B cell (primary cell): Measurements from ENCODE around the gene MAPK1. TPM values are rescaled to one million over a fixed set of nuclear protein-coding genes. Genes with fewer than 3 reads are reported as not detected.

Experiments used
- ATAC-seq: fragments of 200-7000 bp; cut with Tn5 transposase; one replicate; pipeline ENCODE4 v1.10.0; 2021; ENCODE audit warnings: low read depth, mild to moderate bottlenecking, moderate number of reproducible peaks, moderate library complexity
- CTCF ChIA-PET: fragments of 350-600 bp; sonication (Branson Sonifier 250); formaldehyde crosslinking; loops from one replicate; lab custom pipeline; 2021; ENCODE audit warnings: antibody characterized with exemption, inconsistent platforms; lab: Charles Lee
- POLR2A ChIA-PET: fragments of 350-600 bp; sonication (Branson Sonifier 250); formaldehyde crosslinking; loops from one replicate; lab custom pipeline; 2021; ENCODE audit warnings: antibody characterized with exemption; lab: Charles Lee
- DNase-seq: peaks from one replicate; pipeline ENCODE4 v3.0.0; 2013
- H2AFZ ChIP-seq: 2 replicates; pipeline ENCODE4 v1.6.1; 2012; ENCODE audit warnings: mild to moderate bottlenecking, low read depth, low read length; ENCODE audit not compliant: insufficient read depth, poor library complexity, severe bottlenecking
- H3K27ac ChIP-seq, 2 donors: 1 replicate in 1 of 2; 2 replicates in 1 of 2; pipeline ENCODE4 v1.5.1; 2012 to 2013; ENCODE audit warnings: low read length in 2 of 2, mild to moderate bottlenecking in 2 of 2, moderate library complexity in 1 of 2
- H3K27me3 ChIP-seq, 4 experiments: fragments of 200-600 bp in 1 of 4; sonication (generic) in 1 of 4; replicated peaks in 1 of 4; 1 replicate in 2 of 4; 2 replicates in 2 of 4; pipeline versions ENCODE4 v1.6.1 to v1.7.0; 2013 to 2016; ENCODE audit warnings: low read length in 3 of 4, mild to moderate bottlenecking in 2 of 4, mixed read lengths in 1 of 4, moderate library complexity in 1 of 4; ENCODE audit not compliant: insufficient read depth in 4 of 4, control insufficient read depth in 3 of 4; ENCODE audit errors: control extremely low read depth in 1 of 4
- H3K36me3 ChIP-seq, 2 experiments: replicated peaks in 1 of 2; 1 replicate in 1 of 2; 2 replicates in 1 of 2; pipeline versions ENCODE4 v1.6.1 to v1.7.1; 2013; ENCODE audit warnings: low read length in 1 of 2; ENCODE audit not compliant: insufficient read depth in 2 of 2, control insufficient read depth in 1 of 2; ENCODE audit errors: control extremely low read depth in 1 of 2, extremely low read depth in 1 of 2
- H3K4me1 ChIP-seq, 2 donors: fragments of 200-600 bp in 1 of 2; sonication (generic) in 1 of 2; 1 replicate in 1 of 2; 2 replicates in 1 of 2; pipeline versions ENCODE4 v1.5.1 to v1.6.1; 2013 to 2017; ENCODE audit warnings: low read length in 2 of 2; ENCODE audit not compliant: control insufficient read depth in 2 of 2, insufficient read depth in 2 of 2
- H3K4me2 ChIP-seq: replicated peaks from 2 replicates; pipeline ENCODE3; 2012; ENCODE audit warnings: mild to moderate bottlenecking, low read depth, low read length; ENCODE audit not compliant: poor library complexity, severe bottlenecking
- H3K4me3 ChIP-seq, 5 experiments: fragments of 200-600 bp in 1 of 5; sonication (generic) in 1 of 5; 1 replicate in 3 of 5; 2 replicates in 2 of 5; pipeline versions ENCODE4 v1.5.1 to v1.7.0; 2011 to 2016; ENCODE audit warnings: low read length in 4 of 5, mild to moderate bottlenecking in 4 of 5, low read depth in 2 of 5, control low read depth in 1 of 5, moderate library complexity in 1 of 5; ENCODE audit not compliant: insufficient read depth in 1 of 5; ENCODE audit errors: control extremely low read depth in 1 of 5, extremely low read depth in 1 of 5
- H3K79me2 ChIP-seq: fragments of 200-600 bp; sonication (generic); one replicate; pipeline ENCODE4 v1.6.0; 2016; ENCODE audit warnings: low read length; ENCODE audit not compliant: control insufficient read depth, insufficient read depth
- H3K9ac ChIP-seq: fragments of 200-600 bp; sonication (generic); 2 replicates; pipeline ENCODE4 v1.6.1; 2017; ENCODE audit warnings: mild to moderate bottlenecking, low read length, moderate library complexity
- H3K9me3 ChIP-seq, 3 donors: one replicate each; pipeline versions ENCODE4 v1.6.1 to v1.7.1; 2013; ENCODE audit warnings: low read length in 2 of 3; ENCODE audit not compliant: control insufficient read depth in 2 of 3, insufficient read depth in 1 of 3; ENCODE audit errors: control extremely low read depth in 1 of 3
- H4K20me1 ChIP-seq: 2 replicates; pipeline ENCODE4 v1.6.0; 2012; ENCODE audit warnings: mild to moderate bottlenecking, low read length; ENCODE audit not compliant: insufficient read depth, control insufficient read depth, poor library complexity, severe bottlenecking
- H3K27ac Mint-ChIP-seq: one replicate; pipeline ENCODE4 v1.8.0; 2021; ENCODE audit warnings: mixed read lengths
- H3K27me3 Mint-ChIP-seq: one replicate; pipeline ENCODE4 v1.8.0; 2021; ENCODE audit warnings: mixed read lengths
- H3K4me1 Mint-ChIP-seq: one replicate; pipeline ENCODE4 v1.8.0; 2021; ENCODE audit warnings: mixed read lengths
- H3K4me3 Mint-ChIP-seq: one replicate; pipeline ENCODE4 v1.8.0; 2021; ENCODE audit warnings: mixed read lengths
- H3K9me3 Mint-ChIP-seq: one replicate; pipeline ENCODE4 v1.8.0; 2022; ENCODE audit warnings: mixed read lengths; ENCODE audit not compliant: insufficient read depth
- EZH2 ChIP-seq: IDR thresholded peaks from 2 replicates; pipeline ENCODE4 v1.6.1; 2012; ENCODE audit warnings: borderline replicate concordance, low read depth, mild to moderate bottlenecking, moderate library complexity, low read length; ENCODE audit not compliant: insufficient read depth, poor library complexity, severe bottlenecking
- WGBS: methylation state at CpG from one replicate; pipeline ENCODE4 v1.1.5; 2013; ENCODE audit warnings: missing lambda C conversion rate; ENCODE audit not compliant: insufficient coverage; 5-methylcytosine and 5-hydroxymethylcytosine counted together
- intact Hi-C: fragments of 100-400 bp; cut with micrococcal nuclease; formaldehyde crosslinking; loops from one replicate; pipeline ENCODE4 v1.10.0; 2022
- polyA plus RNA-seq: library from polyadenylated mRNA; depleted of rRNA; stranded (reverse); fragments of >200 nt; gene quantifications from 2 replicates; pipeline ENCODE4 v1.2.3, GENCODE V29; 2012
- total RNA-seq, 2 donors: library from RNA; stranded (reverse); fragments of 120-200 nt in 1 of 2; gene quantifications; 1 replicate in 1 of 2; 2 replicates in 1 of 2; pipeline versions ENCODE4 v1.2.3 to v1.2.4, GENCODE V29; 2013 to 2022
- TF ChIP-seq, protein P1 (sequence below): fragments of 200-600 bp; IDR thresholded peaks from one replicate; pipeline ENCODE4 v1.8.0; 2022; ENCODE audit warnings: antibody characterized with exemption, mild to moderate bottlenecking

MAPK1 gene
- total and polyA plus RNA-seq, 2 donors (not counting 1 experiment from before 2014, with no cell fraction given): 24.0 to 155 TPM

DNA sequence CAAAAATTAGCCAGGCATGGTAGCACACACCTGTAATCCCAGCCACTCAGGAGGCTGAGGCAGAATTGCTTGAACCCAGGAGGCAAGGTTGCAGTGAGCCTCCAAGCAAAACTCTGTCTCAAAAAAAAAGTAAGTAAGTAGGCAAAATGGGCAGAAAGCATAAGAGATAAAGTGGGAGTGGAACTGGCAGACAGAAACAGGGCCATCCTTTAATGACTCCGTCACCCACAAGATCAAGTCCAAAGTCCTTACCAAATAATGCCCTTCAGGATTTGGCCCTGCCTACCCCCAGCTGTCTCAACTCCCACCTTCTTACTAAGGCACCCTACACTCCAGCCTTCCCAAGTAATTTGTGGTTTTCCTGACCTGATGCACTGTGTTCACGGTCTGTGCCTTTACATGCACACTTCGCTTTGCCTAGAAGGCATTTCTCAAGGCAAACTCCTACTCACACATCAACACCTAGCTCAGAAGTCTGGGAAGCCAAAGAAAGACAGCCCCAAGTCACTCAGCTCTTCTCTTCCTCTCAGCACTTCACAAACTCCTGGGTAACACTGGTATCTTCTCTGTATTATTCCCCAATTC, 6.1 kb downstream of the MAPK1 start:
- H2AFZ ChIP-seq: no peak overlapping the region
- H3K79me2 ChIP-seq: peaks cover 100% of the 10 kb centered on the region
- peaks cover 64 to 81% of the 10 kb centered on the region in 2 donors for H3K4me1 ChIP-seq
- no peak for DNase-seq
- H3K9me3 ChIP-seq: no peaks in the 10 kb centered on the region
- TF ChIP-seq, protein P1, sequence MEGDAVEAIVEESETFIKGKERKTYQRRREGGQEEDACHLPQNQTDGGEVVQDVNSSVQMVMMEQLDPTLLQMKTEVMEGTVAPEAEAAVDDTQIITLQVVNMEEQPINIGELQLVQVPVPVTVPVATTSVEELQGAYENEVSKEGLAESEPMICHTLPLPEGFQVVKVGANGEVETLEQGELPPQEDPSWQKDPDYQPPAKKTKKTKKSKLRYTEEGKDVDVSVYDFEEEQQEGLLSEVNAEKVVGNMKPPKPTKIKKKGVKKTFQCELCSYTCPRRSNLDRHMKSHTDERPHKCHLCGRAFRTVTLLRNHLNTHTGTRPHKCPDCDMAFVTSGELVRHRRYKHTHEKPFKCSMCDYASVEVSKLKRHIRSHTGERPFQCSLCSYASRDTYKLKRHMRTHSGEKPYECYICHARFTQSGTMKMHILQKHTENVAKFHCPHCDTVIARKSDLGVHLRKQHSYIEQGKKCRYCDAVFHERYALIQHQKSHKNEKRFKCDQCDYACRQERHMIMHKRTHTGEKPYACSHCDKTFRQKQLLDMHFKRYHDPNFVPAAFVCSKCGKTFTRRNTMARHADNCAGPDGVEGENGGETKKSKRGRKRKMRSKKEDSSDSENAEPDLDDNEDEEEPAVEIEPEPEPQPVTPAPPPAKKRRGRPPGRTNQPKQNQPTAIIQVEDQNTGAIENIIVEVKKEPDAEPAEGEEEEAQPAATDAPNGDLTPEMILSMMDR: no peak
- TF ChIP-seq EZH2: no peak
- intact Hi-C loops: no loop called here
- H3K27ac ChIP-seq: peak overlapping the region in 1 of 2 donors; percentile 34
- Mint-ChIP-seq H3K9me3 (no peaks in the 10 kb centered on the region), H3K4me1 (peaks cover 83% of the 10 kb centered on the region), H3K27me3 (no peaks in the 10 kb centered on the region), H3K4me3 (no peak overlapping the region), H3K27ac (peak overlapping the region; percentile 44)
- ChIA-PET POLR2A (no interaction called here), CTCF (no interaction called here)
- H3K9ac ChIP-seq: no peak overlapping the region
- peak overlapping the region; percentile 31 for H3K4me2 ChIP-seq
- ATAC-seq: no peak
- H3K4me3 ChIP-seq: peak overlapping the region in 1 of 5 experiments; percentile 41
- 80% methylated on average over 3 of the region's 3 CpGs for WGBS
- H3K27me3 ChIP-seq: no peaks in the 10 kb centered on the region
- peaks cover 3 to 4% of the 10 kb centered on the region in 2 experiments for H3K36me3 ChIP-seq
- H4K20me1 ChIP-seq: peaks cover 97% of the 10 kb centered on the region

DNA sequence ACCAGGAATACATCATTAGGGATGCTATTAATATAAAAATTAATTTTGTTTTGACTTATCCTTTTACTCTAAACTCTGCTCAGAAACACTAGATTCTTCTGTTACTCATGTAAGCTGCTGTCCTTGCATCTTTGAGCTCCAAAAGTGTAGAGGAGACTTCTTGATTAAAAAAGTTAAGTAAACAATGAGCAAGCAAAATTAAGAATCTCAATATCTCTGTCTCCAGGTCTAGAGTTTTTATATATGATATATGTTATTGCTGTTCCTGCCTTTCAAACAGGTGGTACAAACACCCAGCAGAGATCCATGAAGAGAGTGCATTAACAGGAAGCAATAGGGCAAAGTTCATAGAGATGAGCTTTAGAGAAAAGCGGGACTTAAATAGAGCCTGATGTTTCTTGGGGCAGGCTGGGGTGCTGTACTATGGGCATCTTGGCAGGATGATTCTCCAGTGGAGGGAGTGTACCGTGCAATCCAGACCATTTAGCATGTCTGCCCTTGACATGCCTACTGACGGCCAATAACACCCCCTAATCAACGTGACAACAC, 6.9 kb downstream of the MAPK1 start:
- Histone ChIP-seq H4K20me1 (peaks cover 97% of the 10 kb centered on the region), H3K9ac (no peak overlapping the region)
- WGBS: 100% methylated on average over 1 of the region's 4 CpGs

More for the DNA sequence above, 6.9 kb downstream of the MAPK1 start:
- no peaks in the 10 kb centered on the region for H3K9me3 Mint-ChIP-seq
- ChIA-PET CTCF (no interaction called here), POLR2A (interaction anchor here (1.0 kb wide), 1 partner anchor 26 kb away, joined by 3 read pairs; no protein-coding TSS in a partner anchor)
- TF ChIP-seq EZH2: no peak
- TF ChIP-seq, protein P1: no peak
- intact Hi-C loops: no loop called here
- H3K27me3 ChIP-seq: no peaks in the 10 kb centered on the region
- no peak overlapping the region for H2AFZ ChIP-seq
- H3K27ac ChIP-seq: peak overlapping the region in 1 of 2 donors; percentile 56
- ATAC-seq: no peak
- H3K4me1 ChIP-seq: peaks cover 56 to 77% of the 10 kb centered on the region in 2 donors
- no peak for DNase-seq
- peaks cover 3 to 4% of the 10 kb centered on the region in 2 experiments for H3K36me3 ChIP-seq
- peaks cover 83% of the 10 kb centered on the region for H3K4me1 Mint-ChIP-seq
- peaks cover 100% of the 10 kb centered on the region for H3K79me2 ChIP-seq
- H3K4me2 ChIP-seq: peak overlapping the region; percentile 5
- peak overlapping the region; percentile 21 for H3K27ac Mint-ChIP-seq
- H3K9me3 ChIP-seq: no peaks in the 10 kb centered on the region
- H3K4me3 ChIP-seq: no peak overlapping the region
- no peak overlapping the region for H3K4me3 Mint-ChIP-seq
- no peaks in the 10 kb centered on the region for H3K27me3 Mint-ChIP-seq
